GM06990 (cell line): ENCODE results near the gene TSPAN11.

ENCODE experiments used
- DNase-seq: peaks from one replicate; pipeline ENCODE4 v3.0.0-alpha.2; 2011; ENCODE audit not compliant: insufficient read length; ENCODE audit errors: extremely low read depth
- H3K27me3 ChIP-seq: replicated peaks from 2 replicates; pipeline ENCODE4 v1.6.0; 2011; ENCODE audit warnings: low read length; ENCODE audit not compliant: control insufficient read depth, insufficient read depth
- H3K36me3 ChIP-seq: 2 replicates; pipeline ENCODE4 v1.5.1; 2011; ENCODE audit warnings: low read length; ENCODE audit not compliant: control insufficient read depth, insufficient read depth
- H3K4me3 ChIP-seq: replicated peaks from 2 replicates; pipeline ENCODE4 v1.5.1; 2011; ENCODE audit warnings: low read depth, mild to moderate bottlenecking, control low read depth, low read length
- CTCF ChIP-seq: IDR thresholded peaks from 2 replicates; pipeline ENCODE4 v1.5.1; 2011; ENCODE audit warnings: low read length, control low read depth, mild to moderate bottlenecking, inconsistent platforms; ENCODE audit not compliant: insufficient read depth, poor library complexity, severe bottlenecking

The TSPAN11 gene

GRCh38 chr12:30972035-30972434 lies 45.5 kb downstream of the TSPAN11 start:
- TF ChIP-seq CTCF, result no peak
- DNase-seq, result no peak
- Histone ChIP-seq H3K27me3 (0 out of 2 replicates have a peak, but pooled peaks cover 1% of the 10 kb centered on the region), H3K36me3 (no peaks in the 10 kb centered on the region), H3K4me3 (no peak overlapping the region)

- no peak for DNase-seq
- Histone ChIP-seq H3K4me3 (no peak overlapping the region), H3K36me3 (no peaks in the 10 kb centered on the region), H3K27me3 (0 out of 2 replicates have a peak, but pooled peaks cover 1% of the 10 kb centered on the region)
- no peak for TF ChIP-seq CTCF
Measured at GRCh38 chr12:30973175-30973574, 46.6 kb downstream of the TSPAN11 start.

- no peak for DNase-seq
- TF ChIP-seq CTCF, result no peak
- Histone ChIP-seq H3K36me3 (no peaks in the 10 kb centered on the region), H3K27me3 (0 out of 2 replicates have a peak, but pooled peaks cover 1% of the 10 kb centered on the region), H3K4me3 (no peak overlapping the region)
Measured at GRCh38 chr12:30973830-30974229, 47.3 kb downstream of the TSPAN11 start.

- no peak for TF ChIP-seq CTCF
- Histone ChIP-seq H3K4me3 (no peak overlapping the region), H3K36me3 (no peaks in the 10 kb centered on the region), H3K27me3 (0 out of 2 replicates have a peak, but pooled peaks cover 1% of the 10 kb centered on the region)
- DNase-seq, result no peak
Measured at GRCh38 chr12:30974746-30975500, 48.4 kb downstream of the TSPAN11 start.

- no peak for DNase-seq
- Histone ChIP-seq H3K36me3 (no peaks in the 10 kb centered on the region), H3K27me3 (peaks cover 1% of the 10 kb centered on the region; the same call in 1 of the 2 replicates), H3K4me3 (no peak overlapping the region)
- no peak for TF ChIP-seq CTCF
Measured at GRCh38 chr12:30975581-30975980, 49.0 kb downstream of the TSPAN11 start.
